HCT116 (cell line): ENCODE results near the gene MYO1G. TPM values are rescaled to one million over a fixed set of nuclear protein-coding genes. Genes with fewer than 3 reads are reported as not detected.

Source experiments
- ATAC-seq: fragments of 200-7000 bp; cut with Tn5 transposase; 2 replicates; pipeline ENCODE4 v1.9.1; 2020; ENCODE audit warnings: mild to moderate bottlenecking, moderate library complexity
- BruUV-seq: library from RNA; stranded (reverse); fragments of 400-500 nt; replicated peaks from 2 replicates; lab custom pipeline; 2021; lab: Mats Ljungman, UMichigan
- CTCF ChIA-PET: fragments of 300-600 bp; sonication (Branson Sonifier 250); formaldehyde crosslinking; loops from one replicate; lab custom pipeline; 2021; ENCODE audit warnings: antibody characterized with exemption; lab: Charles Lee
- POLR2A ChIA-PET: fragments of 300-600, 350-600 bp; sonication (Branson Sonifier 250); formaldehyde crosslinking; loops from one replicate; lab custom pipeline; 2021; ENCODE audit warnings: antibody characterized with exemption; lab: Charles Lee
- RAD21 ChIA-PET, 2 experiments: fragments of 300-600 bp; sonication (Branson Sonifier 250); formaldehyde crosslinking; loops; one replicate each; lab custom pipeline; 2023; ENCODE audit warnings: low total read pairs in 2 of 2; ENCODE audit not compliant: uncharacterized antibody in 2 of 2, unreplicated experiment in 2 of 2, low non-redundant PET in 1 of 2; lab: Charles Lee
- DNase-seq: peaks from one replicate; pipeline ENCODE4 v3.0.0-alpha.2; 2010; ENCODE audit warnings: low read depth, low spot score
- H2AFZ ChIP-seq: fragments of 200-600 bp; shearing (Covaris generic), sonication (generic); 2 replicates; pipeline ENCODE4 v1.6.1; 2017; ENCODE audit warnings: low read depth, mixed run types, mixed read lengths, antibody characterized with exemption, low read length; ENCODE audit not compliant: poor library complexity, severe bottlenecking
- H3K27ac ChIP-seq: 2 replicates; pipeline ENCODE4 v1.5.1; 2012; ENCODE audit warnings: low read depth, low read length
- H3K27me3 ChIP-seq: fragments of 200-600 bp; sonication (generic); 2 replicates; pipeline ENCODE4 v1.6.1; 2016; ENCODE audit warnings: mixed run types, low read length, mixed read lengths; ENCODE audit not compliant: insufficient read depth
- H3K36me3 ChIP-seq, 2 experiments: fragments of 200-500 bp in 1 of 2; fragments of 200-600 bp in 1 of 2; sonication (Bioruptor generic) in 1 of 2; sonication (generic) in 1 of 2; 2 replicates each; pipeline versions ENCODE4 v1.5.1 to v1.6.1; 2014 to 2016; ENCODE audit warnings: low read length in 2 of 2, inconsistent platforms in 1 of 2, mixed read lengths in 1 of 2, mixed run types in 1 of 2; ENCODE audit not compliant: insufficient read depth in 2 of 2, control insufficient read depth in 1 of 2
- H3K4me1 ChIP-seq, 2 experiments: fragments of 200-600 bp in 1 of 2; sonication (generic) in 1 of 2; 2 replicates each; pipeline versions ENCODE4 v1.5.1 to v1.6.1; 2012 to 2017; ENCODE audit warnings: low read length in 2 of 2, inconsistent platforms in 1 of 2, mild to moderate bottlenecking in 1 of 2, mixed read lengths in 1 of 2, mixed run types in 1 of 2, moderate library complexity in 1 of 2; ENCODE audit not compliant: insufficient read depth in 2 of 2, control insufficient read depth in 1 of 2
- H3K4me2 ChIP-seq: fragments of 200-600 bp; sonication (generic); 2 replicates; pipeline ENCODE4 v1.6.1; 2017; ENCODE audit warnings: mixed run types, low read length, mixed read lengths
- H3K4me3 ChIP-seq, 2 experiments: fragments of 200-600 bp in 1 of 2; sonication (generic) in 1 of 2; replicated peaks in 1 of 2; 2 replicates each; pipeline ENCODE4 v1.5.1; 2011 to 2016; ENCODE audit warnings: low read length in 2 of 2, control low read depth in 1 of 2, low read depth in 1 of 2, mild to moderate bottlenecking in 1 of 2, mixed read lengths in 1 of 2, mixed run types in 1 of 2
- H3K79me2 ChIP-seq: fragments of 200-600 bp; sonication (generic); 2 replicates; pipeline ENCODE4 v1.6.1; 2017; ENCODE audit warnings: mild to moderate bottlenecking, mixed run types, low read length, moderate library complexity, mixed read lengths; ENCODE audit not compliant: insufficient read depth
- H3K9ac ChIP-seq: fragments of 200-600 bp; sonication (generic); 2 replicates; pipeline ENCODE4 v1.6.1; 2016; ENCODE audit warnings: low read length, mixed read lengths
- H3K9me2 ChIP-seq: fragments of 200-600 bp; sonication (generic), shearing (Covaris generic); 2 replicates; pipeline ENCODE4 v1.6.1; 2017; ENCODE audit warnings: mixed run types, mild to moderate bottlenecking, moderate library complexity; ENCODE audit not compliant: insufficient read depth
- H3K9me3 ChIP-seq, 2 experiments: fragments of 200-500 bp in 1 of 2; fragments of 200-600 bp in 1 of 2; sonication (Bioruptor generic) in 1 of 2; sonication (generic) in 1 of 2; 2 replicates each; pipeline ENCODE4 v1.6.1; 2014 to 2017; ENCODE audit warnings: low read length in 2 of 2, mixed read lengths in 2 of 2, inconsistent platforms in 1 of 2, low read depth in 1 of 2, mild to moderate bottlenecking in 1 of 2, mixed run types in 1 of 2, moderate library complexity in 1 of 2; ENCODE audit not compliant: control insufficient read depth in 1 of 2, insufficient read depth in 1 of 2
- H4K20me1 ChIP-seq: fragments of 200-600 bp; sonication (generic), shearing (Covaris generic); 2 replicates; pipeline ENCODE4 v1.6.1; 2017; ENCODE audit warnings: mixed run types, mild to moderate bottlenecking, moderate library complexity; ENCODE audit not compliant: insufficient read depth
- ATF3 ChIP-seq: IDR thresholded peaks from 2 replicates; pipeline ENCODE4 v1.6.1; 2012
- CBX3 ChIP-seq: IDR thresholded peaks from 2 replicates; pipeline ENCODE4 v1.6.1; 2012; ENCODE audit warnings: low read depth
- CEBPB ChIP-seq: IDR thresholded peaks from 2 replicates; pipeline ENCODE4 v1.6.1; 2012; ENCODE audit warnings: low read depth
- EZH2phosphoT487 ChIP-seq: fragments of 200-600 bp; IDR thresholded peaks from 2 replicates; pipeline ENCODE4 v1.6.1; 2018; ENCODE audit warnings: antibody characterized with exemption, borderline replicate concordance
- FOSL1 ChIP-seq: IDR thresholded peaks from 2 replicates; pipeline ENCODE4 v1.6.1; 2012; ENCODE audit warnings: low read depth
- MAX ChIP-seq: IDR thresholded peaks from 2 replicates; pipeline ENCODE4 v1.6.1; 2012
- SP1 ChIP-seq: IDR thresholded peaks from 2 replicates; pipeline ENCODE4 v1.6.1; 2012; ENCODE audit warnings: low read depth
- YY1 ChIP-seq: IDR thresholded peaks from 2 replicates; pipeline ENCODE4 v1.6.1; 2011; ENCODE audit warnings: low read length, low read depth, moderate library complexity, mild to moderate bottlenecking; ENCODE audit not compliant: insufficient replicate concordance; ENCODE audit errors: extremely low read depth
- ZBTB33 ChIP-seq: IDR thresholded peaks from 2 replicates; pipeline ENCODE4 v1.6.1; 2011; ENCODE audit warnings: mild to moderate bottlenecking, low read length, moderate library complexity; ENCODE audit not compliant: insufficient replicate concordance; ENCODE audit errors: extremely low read depth
- intact Hi-C: fragments of 100-400 bp; cut with micrococcal nuclease; formaldehyde crosslinking; loops from 2 replicates; pipeline ENCODE4 v1.10.0; 2022
- total RNA-seq: library from RNA; stranded (reverse); gene quantifications from one replicate; pipeline ENCODE4 v1.2.1, GENCODE V29; 2021; ENCODE audit not compliant: unreplicated experiment

Gene MYO1G
- total RNA-seq, 1 experiment from 2014 or later, result 0.74 TPM

- no peak for TF ChIP-seq ZBTB33
- no peak for TF ChIP-seq CBX3
- TF ChIP-seq, all 23 proteins: peak for 0
These were observed 38.4 kb upstream of the MYO1G start (continued) for GRCh38 chr7:45017253-45017652.

GRCh38 chr7:45015313-45015712 lies 36.5 kb upstream of the MYO1G start:
- no peak for TF ChIP-seq ZBTB33
- no peak for TF ChIP-seq ATF3
- no peak for TF ChIP-seq FOSL1
- no peak for TF ChIP-seq SP1
- no peak for TF ChIP-seq MAX
- TF ChIP-seq CEBPB, result no peak
- TF ChIP-seq EZH2phosphoT487, result no peak
- no peak for TF ChIP-seq YY1
- no peak for TF ChIP-seq CBX3
- ATAC-seq (no peak), DNase-seq (no peak)
- Histone ChIP-seq H3K4me3 (no peak overlapping the region), H3K9ac (no peak overlapping the region), H3K4me1 (no peaks in the 10 kb centered on the region), H3K27ac (no peak overlapping the region), H3K9me2 (no peaks in the 10 kb centered on the region), H3K4me2 (no peak overlapping the region), H3K79me2 (peaks cover 16% of the 10 kb centered on the region), H3K27me3 (no peaks in the 10 kb centered on the region), H3K36me3 (no peaks in the 10 kb centered on the region), H2AFZ (no peak overlapping the region), H4K20me1 (no peaks in the 10 kb centered on the region), H3K9me3 (peaks cover 0 to 4% of the 10 kb centered on the region in 2 experiments; a peak in 1 of 4 replicates)
- ChIA-PET RAD21 (no interaction called here), POLR2A (no interaction called here), CTCF (no interaction called here)
- intact Hi-C loops, result no loop called here
- BruUV-seq, result no TSS peak
